ENCODE results near the gene PDZD2.
A peak's percentile ranks its signal among the peaks of the same experiment; 100 is the strongest.
"Not testable (repeated sequence)": the region's sequence is repeated elsewhere in the genome, so short reads cannot be mapped to it uniquely, and the experiment has no call there.

PDZD2 gene

GRCh38 chr5:31638748-31639418 lies at the start of gene PDZD2:
PDZD2 (plus strand) TSS chr5:31639131.
- peak; percentile 10 for DNase-seq (ENCODE audit: low read depth)

GRCh38 chr5:31593665-31594064 lies 45.3 kb upstream of the PDZD2 start:
- DNase-seq (ENCODE audit: low read depth), result no peak
- H3K4me3 ChIP-seq (ENCODE audit: low read depth, low read length), result no peak overlapping the region

More at GRCh38 chr5:31638748-31639418, at the start of gene PDZD2:
- H3K4me3 ChIP-seq (ENCODE audit: low read depth, low read length), result peak within 1 kb of the TSS; percentile 59

GRCh38 chr5:31596354-31596753 lies 42.6 kb upstream of the PDZD2 start:
- no peak overlapping the region for H3K4me3 ChIP-seq (ENCODE audit: low read depth, low read length)
- no peak for DNase-seq (ENCODE audit: low read depth)

GRCh38 chr5:31598640-31599611 lies 40.0 kb upstream of the PDZD2 start:
- no peak for DNase-seq (ENCODE audit: low read depth)
- no peak overlapping the region for H3K4me3 ChIP-seq (ENCODE audit: low read depth, low read length)

- not testable (repeated sequence) for DNase-seq (ENCODE audit: low read depth); H3K4me3 ChIP-seq (ENCODE audit: low read depth, low read length)
These were observed 36.6 kb upstream of the PDZD2 start for GRCh38 chr5:31602305-31602704.

- no peak for DNase-seq (ENCODE audit: low read depth)
- no peak overlapping the region for H3K4me3 ChIP-seq (ENCODE audit: low read depth, low read length)
These were observed 34.7 kb upstream of the PDZD2 start for GRCh38 chr5:31604240-31604639.

GRCh38 chr5:31604644-31605043 lies 34.3 kb upstream of the PDZD2 start:
- H3K4me3 ChIP-seq (ENCODE audit: low read depth, low read length), result no peak overlapping the region
- DNase-seq (ENCODE audit: low read depth), result no peak

- no peak for DNase-seq (ENCODE audit: low read depth)
- no peak overlapping the region for H3K4me3 ChIP-seq (ENCODE audit: low read depth, low read length)
These were observed 33.0 kb upstream of the PDZD2 start for GRCh38 chr5:31605920-31606319.

- DNase-seq (ENCODE audit: low read depth), result no peak
- H3K4me3 ChIP-seq (ENCODE audit: low read depth, low read length), result no peak overlapping the region
These were observed 31.4 kb upstream of the PDZD2 start for GRCh38 chr5:31607546-31607945.

- DNase-seq (ENCODE audit: low read depth), result no peak
These were observed 27.9 kb upstream of the PDZD2 start for GRCh38 chr5:31611002-31611401.

GRCh38 chr5:31613651-31614050 lies 25.3 kb upstream of the PDZD2 start:
- DNase-seq (ENCODE audit: low read depth), result no peak

More at GRCh38 chr5:31611002-31611401, 27.9 kb upstream of the PDZD2 start:
- H3K4me3 ChIP-seq (ENCODE audit: low read depth, low read length), result no peak overlapping the region

GRCh38 chr5:31614151-31615020 lies 24.5 kb upstream of the PDZD2 start:
- DNase-seq (ENCODE audit: low read depth), result no peak
- H3K4me3 ChIP-seq (ENCODE audit: low read depth, low read length), result no peak overlapping the region

More at GRCh38 chr5:31613651-31614050, 25.3 kb upstream of the PDZD2 start:
- no peak overlapping the region for H3K4me3 ChIP-seq (ENCODE audit: low read depth, low read length)

- no peak for DNase-seq (ENCODE audit: low read depth)
- no peak overlapping the region for H3K4me3 ChIP-seq (ENCODE audit: low read depth, low read length)
These were observed 21.1 kb upstream of the PDZD2 start for GRCh38 chr5:31617867-31618266.

- H3K4me3 ChIP-seq (ENCODE audit: low read depth, low read length), result no peak overlapping the region
- no peak for DNase-seq (ENCODE audit: low read depth)
These were observed 18.9 kb upstream of the PDZD2 start for GRCh38 chr5:31620026-31620425.

- DNase-seq (ENCODE audit: low read depth), result no peak
- no peak overlapping the region for H3K4me3 ChIP-seq (ENCODE audit: low read depth, low read length)
These were observed 15.7 kb upstream of the PDZD2 start for GRCh38 chr5:31623249-31623648.

GRCh38 chr5:31625394-31625793 lies 13.5 kb upstream of the PDZD2 start:
- H3K4me3 ChIP-seq (ENCODE audit: low read depth, low read length), result no peak overlapping the region
- DNase-seq (ENCODE audit: low read depth), result no peak

GRCh38 chr5:31626156-31626555 lies 12.8 kb upstream of the PDZD2 start:
- no peak for DNase-seq (ENCODE audit: low read depth)
- no peak overlapping the region for H3K4me3 ChIP-seq (ENCODE audit: low read depth, low read length)

- DNase-seq (ENCODE audit: low read depth), result no peak
These were observed 12.2 kb upstream of the PDZD2 start for GRCh38 chr5:31626604-31627234.

GRCh38 chr5:31630931-31631330 lies 8.0 kb upstream of the PDZD2 start:
- DNase-seq (ENCODE audit: low read depth), result no peak
- H3K4me3 ChIP-seq (ENCODE audit: low read depth, low read length), result no peak overlapping the region

More at GRCh38 chr5:31626604-31627234, 12.2 kb upstream of the PDZD2 start:
- H3K4me3 ChIP-seq (ENCODE audit: low read depth, low read length), result no peak overlapping the region

All from skeletal muscle cell (primary cell).